KMS-11 (cell line): ENCODE measurements around the gene RETSAT.
A peak's percentile ranks its signal among the peaks of the same experiment; 100 is the strongest.

ENCODE experiments used
- H2AFZ ChIP-seq: fragments of 200-600 bp; sonication (generic); 2 replicates; pipeline ENCODE4 v1.6.1; 2016; ENCODE audit warnings: antibody characterized with exemption, mixed run types, low read depth
- H3K27ac ChIP-seq: fragments of 200-600 bp; sonication (generic); 2 replicates; pipeline ENCODE4 v1.6.1; 2016; ENCODE audit warnings: mild to moderate bottlenecking, mixed run types
- H3K27me3 ChIP-seq: fragments of 200-600 bp; sonication (generic); 2 replicates; pipeline ENCODE4 v1.6.1; 2017; ENCODE audit warnings: mild to moderate bottlenecking, low read depth, mixed run types, moderate library complexity; ENCODE audit not compliant: insufficient read depth
- H3K36me3 ChIP-seq: fragments of 200-600 bp; sonication (generic); 2 replicates; pipeline ENCODE4 v1.6.1; 2017; ENCODE audit warnings: mild to moderate bottlenecking, mixed run types; ENCODE audit not compliant: insufficient read depth
- H3K4me1 ChIP-seq: fragments of 200-600 bp; sonication (generic); 2 replicates; pipeline ENCODE4 v1.6.1; 2016; ENCODE audit warnings: mild to moderate bottlenecking, low read depth, mixed run types; ENCODE audit not compliant: poor library complexity, severe bottlenecking
- H3K4me2 ChIP-seq: fragments of 200-600 bp; sonication (generic); 2 replicates; pipeline ENCODE4 v1.7.0; 2016; ENCODE audit warnings: mild to moderate bottlenecking, mixed run types
- H3K4me3 ChIP-seq: fragments of 200-600 bp; sonication (generic); IDR thresholded peaks from 2 replicates; pipeline ENCODE4 v1.6.1; 2017; ENCODE audit warnings: low read depth, low read length, mixed read lengths; ENCODE audit not compliant: insufficient read depth
- H3K79me2 ChIP-seq: fragments of 200-600 bp; sonication (generic); 2 replicates; pipeline ENCODE4 v1.6.1; 2016; ENCODE audit warnings: low read depth, mixed run types; ENCODE audit not compliant: insufficient read depth
- H3K9ac ChIP-seq: fragments of 200-600 bp; sonication (generic); 2 replicates; pipeline ENCODE4 v1.6.1; 2016; ENCODE audit warnings: mild to moderate bottlenecking, mixed run types
- H4K20me1 ChIP-seq: fragments of 200-600 bp; sonication (generic); 2 replicates; pipeline ENCODE4 v1.6.1; 2016; ENCODE audit warnings: mild to moderate bottlenecking, mixed run types; ENCODE audit not compliant: insufficient read depth
- TF ChIP-seq, protein P1 (sequence below): fragments of 200-600 bp; sonication (generic); conservative IDR thresholded peaks from 2 replicates; pipeline ENCODE4 v1.6.1; 2017; ENCODE audit warnings: low read depth, mild to moderate bottlenecking, antibody characterized with exemption, low read length, moderate library complexity, mixed read lengths

The RETSAT gene

DNA sequence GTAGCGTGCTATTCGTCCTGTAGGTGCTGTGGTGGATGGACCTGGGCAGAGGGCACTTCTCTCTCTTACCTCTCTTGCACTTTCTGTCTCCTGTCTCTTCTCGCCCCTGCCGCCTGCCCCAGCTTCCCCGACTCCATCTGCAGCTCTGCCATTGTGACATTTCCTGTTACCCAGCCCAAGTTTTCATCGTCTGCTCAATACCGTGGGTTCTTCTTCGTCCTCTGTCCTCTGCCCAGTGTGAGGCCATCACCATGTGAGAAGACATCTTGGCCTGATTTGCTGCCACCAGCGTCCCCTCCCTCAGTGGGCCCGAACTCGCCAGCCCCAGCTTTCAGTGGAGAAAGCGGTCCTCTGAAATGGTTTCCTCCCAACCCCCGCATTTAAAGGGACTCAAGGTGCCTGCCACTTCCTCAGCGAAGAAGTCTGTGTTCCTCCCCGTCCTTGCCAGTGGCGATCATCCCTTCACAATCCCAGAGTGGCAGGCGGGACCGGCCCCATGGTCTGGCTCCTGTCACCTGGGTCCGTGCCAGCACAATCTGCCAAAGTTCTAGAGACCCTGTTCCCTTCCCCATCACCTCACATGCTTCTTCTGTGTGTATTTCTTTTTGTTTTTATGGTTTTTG, 44.5 kb downstream of the RETSAT start:
- H3K36me3 ChIP-seq, result no peaks in the 10 kb centered on the region

DNA sequence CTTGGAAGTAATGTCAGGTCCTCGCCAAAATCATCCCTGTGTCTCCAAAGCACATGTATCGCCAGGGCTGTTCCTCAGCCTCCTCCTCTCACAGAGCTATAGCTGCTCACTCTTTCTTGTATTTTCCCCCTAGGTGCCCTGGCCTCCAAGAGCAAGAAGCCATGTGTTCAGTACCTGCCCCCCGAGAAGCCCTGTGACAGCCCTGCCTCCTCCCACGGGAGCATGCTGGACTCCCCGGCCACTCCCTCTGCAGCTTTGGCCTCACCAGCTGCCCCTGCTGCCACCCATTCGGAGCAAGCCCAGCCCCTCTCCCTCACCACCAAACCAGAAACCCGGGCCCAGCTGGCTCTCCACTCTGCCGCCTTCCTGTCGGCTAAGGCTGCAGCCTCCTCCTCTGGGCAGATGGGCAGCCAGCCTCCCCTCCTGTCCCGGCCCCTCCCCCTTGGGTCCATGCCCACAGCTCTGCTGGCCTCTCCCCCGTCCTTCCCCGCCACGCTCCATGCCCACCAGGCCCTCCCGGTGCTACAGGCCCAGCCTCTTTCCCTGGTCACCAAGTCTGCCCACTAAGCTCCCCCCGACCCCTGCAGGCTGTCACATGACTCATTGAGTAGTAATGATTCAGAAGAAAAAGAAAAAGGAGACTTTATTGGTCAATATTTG, 45.3 kb downstream of the RETSAT start:
- Histone ChIP-seq H3K9ac (peak overlapping the region; percentile 0; the same call in 1 of the 2 replicates), H3K27ac (no peak overlapping the region; the same call in 1 of the 2 replicates), H3K4me3 (no peak overlapping the region), H3K27me3 (no peaks in the 10 kb centered on the region), H4K20me1 (no peaks in the 10 kb centered on the region), H2AFZ (0 out of 2 replicates have a peak overlapping the region, but pooled peaks have one; percentile 32), H3K4me2 (peak overlapping the region; percentile 63; the same call in 1 of the 2 replicates), H3K36me3 (no peaks in the 10 kb centered on the region), H3K4me1 (peaks cover 29% of the 10 kb centered on the region), H3K79me2 (no peaks in the 10 kb centered on the region)
- TF ChIP-seq, protein P1, sequence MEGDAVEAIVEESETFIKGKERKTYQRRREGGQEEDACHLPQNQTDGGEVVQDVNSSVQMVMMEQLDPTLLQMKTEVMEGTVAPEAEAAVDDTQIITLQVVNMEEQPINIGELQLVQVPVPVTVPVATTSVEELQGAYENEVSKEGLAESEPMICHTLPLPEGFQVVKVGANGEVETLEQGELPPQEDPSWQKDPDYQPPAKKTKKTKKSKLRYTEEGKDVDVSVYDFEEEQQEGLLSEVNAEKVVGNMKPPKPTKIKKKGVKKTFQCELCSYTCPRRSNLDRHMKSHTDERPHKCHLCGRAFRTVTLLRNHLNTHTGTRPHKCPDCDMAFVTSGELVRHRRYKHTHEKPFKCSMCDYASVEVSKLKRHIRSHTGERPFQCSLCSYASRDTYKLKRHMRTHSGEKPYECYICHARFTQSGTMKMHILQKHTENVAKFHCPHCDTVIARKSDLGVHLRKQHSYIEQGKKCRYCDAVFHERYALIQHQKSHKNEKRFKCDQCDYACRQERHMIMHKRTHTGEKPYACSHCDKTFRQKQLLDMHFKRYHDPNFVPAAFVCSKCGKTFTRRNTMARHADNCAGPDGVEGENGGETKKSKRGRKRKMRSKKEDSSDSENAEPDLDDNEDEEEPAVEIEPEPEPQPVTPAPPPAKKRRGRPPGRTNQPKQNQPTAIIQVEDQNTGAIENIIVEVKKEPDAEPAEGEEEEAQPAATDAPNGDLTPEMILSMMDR, result no peak

More for the DNA sequence above, 44.5 kb downstream of the RETSAT start:
- Histone ChIP-seq H3K27me3 (no peaks in the 10 kb centered on the region), H3K9ac (peak overlapping the region; percentile 0; the same call in 1 of the 2 replicates), H3K4me3 (peak overlapping the region; percentile 72), H3K79me2 (no peaks in the 10 kb centered on the region), H3K27ac (peak overlapping the region; percentile 22; the same call in 1 of the 2 replicates), H3K4me2 (peak overlapping the region; percentile 63), H3K4me1 (peaks cover 29% of the 10 kb centered on the region), H2AFZ (peak overlapping the region; percentile 32; the same call in 1 of the 2 replicates), H4K20me1 (no peaks in the 10 kb centered on the region)
- TF ChIP-seq, protein P1, result no peak

DNA sequence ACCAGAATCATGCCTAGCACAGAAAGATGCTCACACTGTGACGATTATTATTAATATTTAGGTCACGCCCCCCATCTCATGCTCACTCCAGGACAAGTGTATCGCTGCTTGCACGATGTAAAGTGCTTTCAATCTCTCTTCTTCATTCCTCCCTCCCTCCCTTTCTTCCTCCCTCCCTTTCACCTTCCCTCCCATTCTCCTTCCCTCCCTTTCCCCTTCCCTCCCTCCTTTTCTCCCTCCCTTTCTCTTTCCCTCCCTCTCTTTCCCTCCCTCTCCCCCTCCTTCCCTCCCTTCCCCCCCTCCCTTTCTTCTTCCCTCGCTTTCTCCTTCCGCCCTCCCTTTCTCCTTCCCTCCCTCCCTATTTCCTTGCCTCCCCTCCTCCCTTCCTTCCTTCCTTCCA, 46.1 kb downstream of the RETSAT start:
- Histone ChIP-seq H3K27ac (no peak overlapping the region), H3K36me3 (no peaks in the 10 kb centered on the region), H3K27me3 (no peaks in the 10 kb centered on the region), H3K79me2 (no peaks in the 10 kb centered on the region), H4K20me1 (no peaks in the 10 kb centered on the region), H3K4me2 (no peak overlapping the region), H2AFZ (no peak overlapping the region), H3K4me3 (no peak overlapping the region), H3K9ac (no peak overlapping the region), H3K4me1 (peaks cover 29% of the 10 kb centered on the region)
- TF ChIP-seq, protein P1, result no peak

DNA sequence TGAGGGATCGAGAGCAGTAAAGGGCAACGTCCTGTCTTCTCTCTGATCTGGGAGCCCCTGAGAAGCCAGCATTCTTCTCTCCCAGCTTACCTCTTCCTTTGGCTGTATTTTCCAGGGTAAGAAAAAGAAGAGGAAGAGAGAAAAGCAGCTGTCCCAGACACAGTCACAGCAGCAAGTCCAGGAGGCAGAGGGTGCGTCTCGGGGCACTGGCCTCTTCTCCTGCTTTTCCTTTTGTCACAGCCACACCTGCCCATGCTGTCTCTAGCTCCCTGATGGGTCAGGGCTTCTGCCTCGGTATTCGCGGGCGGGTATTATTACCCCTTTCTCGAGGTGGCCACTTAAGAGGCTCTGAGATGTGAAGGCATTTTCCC, 46.8 kb downstream of the RETSAT start:
- TF ChIP-seq, protein P1, result no peak
- Histone ChIP-seq H3K9ac (no peak overlapping the region), H3K4me3 (no peak overlapping the region), H3K27me3 (no peaks in the 10 kb centered on the region), H3K4me1 (peaks cover 29% of the 10 kb centered on the region), H3K4me2 (no peak overlapping the region), H4K20me1 (no peaks in the 10 kb centered on the region), H3K27ac (no peak overlapping the region), H3K79me2 (no peaks in the 10 kb centered on the region), H3K36me3 (no peaks in the 10 kb centered on the region), H2AFZ (no peak overlapping the region)
